ENCODE data around the gene RNGTT. TPM values are rescaled to one million over a fixed set of nuclear protein-coding genes. Genes with fewer than 3 reads are reported as not detected.

The RNGTT gene
- total RNA-seq, 4 donors from 2014 or later, result 12.2 to 17.5 (median 14.6) TPM

DNA sequence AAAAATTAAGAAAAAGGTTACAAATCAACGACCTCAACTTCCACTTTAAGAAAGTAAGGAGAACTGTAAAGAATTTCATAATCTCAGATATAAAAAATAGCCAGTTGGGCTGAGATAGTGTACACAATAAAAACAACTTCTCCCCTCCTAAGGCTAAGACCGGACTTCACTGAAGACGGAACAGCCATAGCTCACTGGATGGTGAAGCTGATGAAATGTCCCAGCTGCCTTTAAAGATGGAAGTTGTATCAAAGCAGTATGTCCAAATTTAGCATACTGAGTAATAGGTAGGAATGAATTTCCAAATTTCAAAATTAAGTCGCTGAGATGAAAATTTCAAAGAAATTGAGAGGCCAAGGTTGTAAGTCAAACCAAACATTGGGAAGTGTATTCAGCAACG, 153.3 kb downstream of the RNGTT start:
- Histone ChIP-seq H3K27me3 (no peaks in the 10 kb centered on the region), H3K36me3 (no peaks in the 10 kb centered on the region), H3K27ac (no peak overlapping the region), H3K4me1 (no peaks in the 10 kb centered on the region), H3K4me3 (no peak overlapping the region), H3K9me3 (peaks cover 0 to 3% (median 0%) of the 10 kb centered on the region in 3 donors)
- 81 to 95% methylated on average over 4 to 5 of the region's 5 CpGs for WGBS, 2 donors (ENCODE audit: low coverage in 1 of 2)
- ATAC-seq, result no peak
- TF ChIP-seq POLR2A (IDR thresholded peaks at IDR 0.05) (no peak), EP300 (IDR thresholded peaks at IDR 0.05) (no peak), POLR2AphosphoS5 (IDR thresholded peaks at IDR 0.05) (no peak)
- TF ChIP-seq, protein P1, sequence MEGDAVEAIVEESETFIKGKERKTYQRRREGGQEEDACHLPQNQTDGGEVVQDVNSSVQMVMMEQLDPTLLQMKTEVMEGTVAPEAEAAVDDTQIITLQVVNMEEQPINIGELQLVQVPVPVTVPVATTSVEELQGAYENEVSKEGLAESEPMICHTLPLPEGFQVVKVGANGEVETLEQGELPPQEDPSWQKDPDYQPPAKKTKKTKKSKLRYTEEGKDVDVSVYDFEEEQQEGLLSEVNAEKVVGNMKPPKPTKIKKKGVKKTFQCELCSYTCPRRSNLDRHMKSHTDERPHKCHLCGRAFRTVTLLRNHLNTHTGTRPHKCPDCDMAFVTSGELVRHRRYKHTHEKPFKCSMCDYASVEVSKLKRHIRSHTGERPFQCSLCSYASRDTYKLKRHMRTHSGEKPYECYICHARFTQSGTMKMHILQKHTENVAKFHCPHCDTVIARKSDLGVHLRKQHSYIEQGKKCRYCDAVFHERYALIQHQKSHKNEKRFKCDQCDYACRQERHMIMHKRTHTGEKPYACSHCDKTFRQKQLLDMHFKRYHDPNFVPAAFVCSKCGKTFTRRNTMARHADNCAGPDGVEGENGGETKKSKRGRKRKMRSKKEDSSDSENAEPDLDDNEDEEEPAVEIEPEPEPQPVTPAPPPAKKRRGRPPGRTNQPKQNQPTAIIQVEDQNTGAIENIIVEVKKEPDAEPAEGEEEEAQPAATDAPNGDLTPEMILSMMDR (IDR thresholded peaks at IDR 0.05), result no peak

DNA sequence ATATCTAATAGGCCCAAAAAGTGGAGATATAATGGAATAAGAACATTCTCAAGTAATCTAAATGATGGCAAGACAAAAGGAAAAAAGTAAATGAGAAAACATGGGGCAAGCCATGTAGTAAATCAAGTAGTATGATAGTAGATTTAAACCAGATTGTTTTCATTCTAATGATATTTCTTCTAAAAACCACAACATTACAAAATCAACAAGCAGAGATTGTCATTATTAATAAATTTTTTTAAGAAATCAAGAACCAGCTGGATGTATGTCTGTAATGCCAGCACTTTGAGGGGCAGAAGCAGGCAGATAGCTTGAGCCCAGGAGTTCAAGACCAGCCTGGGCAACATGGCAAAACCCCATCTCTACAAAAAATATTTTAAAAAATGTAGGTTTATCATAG, 155.0 kb downstream of the RNGTT start:
- Histone ChIP-seq H3K27ac (no peak overlapping the region), H3K4me3 (no peak overlapping the region), H3K4me1 (no peaks in the 10 kb centered on the region), H3K27me3 (no peaks in the 10 kb centered on the region), H3K9me3 (peaks cover 0 to 3% (median 0%) of the 10 kb centered on the region in 3 donors), H3K36me3 (no peaks in the 10 kb centered on the region)
- no peak for ATAC-seq
- TF ChIP-seq POLR2AphosphoS5 (IDR thresholded peaks at IDR 0.05), result no peak
- TF ChIP-seq, protein P1 (IDR thresholded peaks at IDR 0.05), result no peak
- TF ChIP-seq POLR2A (IDR thresholded peaks at IDR 0.05), result no peak
- TF ChIP-seq EP300 (IDR thresholded peaks at IDR 0.05), result no peak

DNA sequence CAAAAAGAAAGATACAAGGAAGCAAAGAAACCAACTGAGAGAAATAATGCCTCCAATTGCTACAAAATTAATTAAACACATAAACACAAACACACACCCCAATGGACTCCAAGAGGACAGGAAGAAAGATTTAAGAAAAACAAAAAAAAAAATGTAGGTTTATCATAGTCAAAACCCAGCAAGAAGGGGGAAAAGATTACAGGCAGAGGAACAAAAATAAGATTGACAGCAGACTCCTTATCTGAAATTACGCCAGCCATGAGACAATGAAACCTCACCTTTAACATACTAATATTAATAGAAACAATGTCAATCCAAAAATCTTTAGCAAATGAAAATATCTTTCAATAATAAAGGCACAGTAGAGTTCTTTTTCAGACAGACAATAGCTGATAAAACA, 155.8 kb downstream of the RNGTT start:
- no peak overlapping the region for H3K4me3 ChIP-seq
- H3K27me3 ChIP-seq, result no peaks in the 10 kb centered on the region
- no peak overlapping the region for H3K27ac ChIP-seq
- no peaks in the 10 kb centered on the region for H3K4me1 ChIP-seq
- H3K9me3 ChIP-seq, result peaks cover 0 to 3% (median 0%) of the 10 kb centered on the region in 3 donors
- 100% methylated on average over 1 of the region's 1 CpG for WGBS, 2 donors (ENCODE audit: low coverage in 1 of 2)
- no peak for ATAC-seq
- H3K36me3 ChIP-seq, result no peaks in the 10 kb centered on the region
- TF ChIP-seq POLR2A (IDR thresholded peaks at IDR 0.05) (no peak), POLR2AphosphoS5 (IDR thresholded peaks at IDR 0.05) (no peak), EP300 (IDR thresholded peaks at IDR 0.05) (no peak)
- TF ChIP-seq, protein P1 (IDR thresholded peaks at IDR 0.05), result no peak

DNA sequence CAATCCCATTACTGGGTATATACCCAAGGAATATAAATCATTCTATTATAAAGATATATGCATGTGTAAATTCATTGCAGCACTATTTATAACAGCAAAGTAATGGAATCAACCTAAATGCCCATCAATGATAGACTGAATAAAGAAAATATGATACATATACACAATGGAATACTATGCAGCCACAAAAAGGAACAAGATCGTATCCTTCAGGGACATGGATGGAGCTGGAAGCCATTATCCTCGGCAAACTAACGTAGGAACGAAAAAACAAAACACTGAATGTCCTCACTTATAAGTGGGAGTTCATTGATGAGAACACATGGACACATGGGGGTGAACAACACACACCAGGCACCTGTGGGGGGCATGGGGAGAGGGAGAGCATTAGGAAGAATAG, 156.7 kb downstream of the RNGTT start:
- Histone ChIP-seq H3K27me3 (no peaks in the 10 kb centered on the region), H3K36me3 (no peaks in the 10 kb centered on the region), H3K4me1 (no peaks in the 10 kb centered on the region), H3K4me3 (no peak overlapping the region), H3K27ac (no peak overlapping the region), H3K9me3 (peaks cover 0 to 3% (median 0%) of the 10 kb centered on the region in 3 donors)
- no peak for TF ChIP-seq POLR2A (IDR thresholded peaks at IDR 0.05)
- TF ChIP-seq POLR2AphosphoS5 (IDR thresholded peaks at IDR 0.05), result no peak
- no peak for TF ChIP-seq EP300 (IDR thresholded peaks at IDR 0.05)
- TF ChIP-seq, protein P1 (IDR thresholded peaks at IDR 0.05), result no peak
- WGBS, 2 donors (ENCODE audit: low coverage in 1 of 2), result 97 to 100% methylated on average over 4 of the region's 4 CpGs
- no peak for ATAC-seq

DNA sequence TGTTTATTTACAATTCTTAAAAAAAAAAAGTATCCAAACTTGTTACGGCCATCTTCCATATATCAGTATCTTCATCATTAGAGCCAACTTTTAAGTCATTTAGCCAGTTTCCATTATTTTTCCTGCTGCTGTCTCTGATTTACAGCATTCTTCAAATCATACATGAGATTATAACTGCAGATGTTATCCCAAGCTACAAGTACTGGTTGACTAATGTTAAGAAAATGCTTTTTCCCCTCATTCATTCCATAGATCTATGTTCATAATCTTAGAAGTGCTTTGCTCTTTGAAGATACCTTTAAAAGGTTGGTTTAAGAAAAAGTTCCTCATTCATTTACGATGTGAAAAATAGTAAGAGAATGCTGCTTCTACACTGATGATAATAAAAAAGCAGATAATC, 158.7 kb downstream of the RNGTT start:
- 98 to 100% methylated on average over 2 of the region's 2 CpGs for WGBS, 2 donors (ENCODE audit: low coverage in 1 of 2)
- TF ChIP-seq POLR2AphosphoS5 (IDR thresholded peaks at IDR 0.05) (no peak), EP300 (IDR thresholded peaks at IDR 0.05) (no peak), POLR2A (IDR thresholded peaks at IDR 0.05) (no peak)
- TF ChIP-seq, protein P1 (IDR thresholded peaks at IDR 0.05), result no peak

More for the DNA sequence above, 158.7 kb downstream of the RNGTT start:
- ATAC-seq, result no peak
- no peak overlapping the region for H3K4me3 ChIP-seq
- peaks cover 0 to 3% (median 0%) of the 10 kb centered on the region in 3 donors for H3K9me3 ChIP-seq
- H3K27ac ChIP-seq, result no peak overlapping the region
- H3K27me3 ChIP-seq, result no peaks in the 10 kb centered on the region
- peaks cover 0 to 2% of the 10 kb centered on the region in 2 donors for H3K36me3 ChIP-seq
- no peaks in the 10 kb centered on the region for H3K4me1 ChIP-seq
